GM12891 (cell line): ENCODE data around the gene TENT4B.

Experiments
- DNase-seq: peaks from one replicate; pipeline ENCODE4 v3.0.0; 2011; ENCODE audit warnings: low spot score; ENCODE audit not compliant: insufficient read length
- FAIRE-seq: peaks from 2 replicates; lab custom pipeline; 2011; peaks lifted over from hg19 to GRCh38; lab: Jason Lieb, UNC
- PAX5 ChIP-seq: IDR thresholded peaks from 2 replicates; pipeline ENCODE4 v1.6.1; 2011; ENCODE audit warnings: low read length, moderate library complexity, mild to moderate bottlenecking; ENCODE audit not compliant: insufficient read depth, severe bottlenecking
- POLR2A ChIP-seq: IDR thresholded peaks from 2 replicates; pipeline ENCODE4 v1.6.1; 2011; ENCODE audit warnings: low read depth, low read length, control low read depth
- POLR2AphosphoS5 ChIP-seq: IDR thresholded peaks from 2 replicates; pipeline ENCODE4 v1.6.1; 2011; ENCODE audit warnings: low read depth, low read length, control low read depth
- POU2F2 ChIP-seq: IDR thresholded peaks from 2 replicates; pipeline ENCODE4 v1.6.1; 2011; ENCODE audit warnings: low read depth, mild to moderate bottlenecking, control low read depth, low read length, moderate library complexity
- SPI1 ChIP-seq: IDR thresholded peaks from 2 replicates; pipeline ENCODE4 v1.6.1; 2011; ENCODE audit warnings: low read depth, low read length, control low read depth
- TAF1 ChIP-seq: IDR thresholded peaks from 2 replicates; pipeline ENCODE4 v1.6.1; 2011; ENCODE audit warnings: low read depth, low read length, control low read depth

Gene TENT4B

GRCh38 chr16:50136399-50136798, 16.7 kb upstream of the TENT4B start:
- DNase-seq (no peak), FAIRE-seq (no peak)
- no peak for TF ChIP-seq SPI1
- TF ChIP-seq PAX5: no peak
- no peak for TF ChIP-seq POLR2AphosphoS5
- TF ChIP-seq TAF1: no peak
- no peak for TF ChIP-seq POU2F2
- TF ChIP-seq POLR2A: no peak

DNA sequence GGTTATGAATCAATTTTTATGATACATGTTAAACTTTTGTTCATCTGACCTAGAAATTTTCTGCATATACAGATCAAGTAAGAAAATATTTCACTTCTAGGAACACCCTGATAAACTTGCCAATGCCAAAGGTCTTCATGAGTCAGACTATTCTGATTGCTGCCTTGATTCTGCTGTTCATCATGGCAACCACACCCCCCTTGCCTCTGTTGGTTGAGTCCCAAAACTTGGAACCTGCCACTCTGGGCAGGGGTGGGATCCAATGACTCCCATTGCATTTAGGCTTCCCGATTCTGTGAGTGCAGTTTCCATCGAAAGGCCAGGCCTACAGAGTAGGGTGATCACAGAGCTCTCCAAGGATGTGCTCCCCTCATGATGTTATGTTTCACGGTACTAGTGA, 15.8 kb upstream of the TENT4B start:
- TF ChIP-seq PAX5: no peak
- no peak for TF ChIP-seq SPI1
- TF ChIP-seq TAF1: no peak
- no peak for TF ChIP-seq POLR2A
- TF ChIP-seq POLR2AphosphoS5: no peak
- TF ChIP-seq POU2F2: no peak
- DNase-seq (no peak), FAIRE-seq (no peak)

DNA sequence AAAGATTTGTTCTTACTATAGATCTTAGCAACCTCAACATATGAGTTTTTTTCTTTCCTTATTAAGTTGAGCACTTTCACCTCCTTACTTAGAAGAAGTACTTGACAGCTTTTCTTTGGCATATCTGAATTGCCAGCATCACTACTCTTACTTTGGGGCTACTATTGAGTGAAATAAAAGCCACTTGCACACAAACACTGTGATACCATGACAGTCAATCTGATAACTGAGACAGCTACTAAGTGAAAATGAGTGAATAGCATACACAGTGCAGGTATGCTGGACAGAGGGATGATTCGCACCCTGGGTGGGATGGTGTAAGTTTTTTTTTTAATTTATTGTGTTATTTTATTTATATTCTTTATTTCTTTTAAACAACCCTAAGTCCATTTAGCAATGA, 13.5 kb upstream of the TENT4B start:
- no peak for FAIRE-seq
- DNase-seq: no peak
- TF ChIP-seq POLR2A (no peak), SPI1 (no peak), POLR2AphosphoS5 (no peak), POU2F2 (no peak), TAF1 (no peak), PAX5 (no peak)

DNA sequence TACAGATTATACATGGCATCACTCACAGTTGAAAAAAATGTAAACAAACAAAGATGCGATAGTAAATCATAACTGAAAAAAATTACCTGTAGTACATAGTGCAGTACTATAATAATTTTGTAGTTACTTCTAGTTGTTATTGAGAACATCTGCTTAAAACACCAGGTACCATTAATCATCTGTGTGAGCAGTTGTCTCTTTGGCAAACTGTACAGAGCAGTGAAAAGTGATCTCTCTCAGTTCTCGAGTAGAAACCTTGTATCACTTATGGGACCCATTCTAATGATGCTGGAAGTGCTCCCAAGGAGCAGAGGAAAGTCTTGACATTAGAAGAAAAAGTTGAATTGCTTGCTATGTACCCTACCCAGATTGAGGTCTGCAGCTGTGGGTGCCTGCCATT, 8.9 kb upstream of the TENT4B start:
- TF ChIP-seq POLR2A (no peak), SPI1 (no peak), TAF1 (no peak), POLR2AphosphoS5 (no peak), PAX5 (no peak), POU2F2 (no peak)
- FAIRE-seq: no peak

GRCh38 chr16:50146479-50147435, 6.3 kb upstream of the TENT4B start:
- FAIRE-seq (no peak), DNase-seq (no peak)
- TF ChIP-seq PAX5 (no peak), POU2F2 (no peak), POLR2AphosphoS5 (no peak), SPI1 (no peak), TAF1 (no peak), POLR2A (no peak)

More for the DNA sequence above, 8.9 kb upstream of the TENT4B start:
- DNase-seq: no peak

DNA sequence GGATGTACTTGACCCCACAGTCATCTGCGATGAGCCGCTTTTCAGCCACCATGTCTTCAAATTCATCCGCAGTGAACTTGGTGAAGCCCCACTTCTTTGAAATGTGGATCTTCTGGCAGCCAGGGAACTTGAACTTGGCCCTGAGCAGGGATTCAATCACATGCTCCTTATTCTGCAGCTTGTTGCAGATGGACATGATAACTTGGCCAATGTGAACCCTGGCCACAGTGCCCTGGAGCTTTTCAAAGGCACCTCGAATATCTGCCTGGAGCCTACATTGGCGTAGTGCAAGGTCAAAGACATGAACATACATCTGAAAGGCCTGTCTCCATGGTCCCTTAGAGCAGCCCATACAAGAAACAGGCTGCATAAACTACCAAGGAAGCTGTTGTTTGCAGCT, 1.8 kb upstream of the TENT4B start:
- FAIRE-seq (no peak), DNase-seq (no peak)
- TF ChIP-seq POLR2A (no peak), SPI1 (no peak), POU2F2 (no peak), POLR2AphosphoS5 (no peak), PAX5 (no peak)

GRCh38 chr16:50151756-50152155, 1.4 kb upstream of the TENT4B start:
- DNase-seq (no peak), FAIRE-seq (no peak)
- TF ChIP-seq PAX5: no peak
- TF ChIP-seq POLR2AphosphoS5: no peak
- no peak for TF ChIP-seq SPI1
- TF ChIP-seq POLR2A: no peak
- TF ChIP-seq POU2F2: no peak
- no peak for TF ChIP-seq TAF1

- FAIRE-seq (peak; percentile 87), DNase-seq (peak; percentile 68)
- TF ChIP-seq TAF1: no peak
- no peak; the same call in 1 of the 2 replicates for TF ChIP-seq POLR2AphosphoS5
- TF ChIP-seq POU2F2: peak; percentile 94
- peak; percentile 73 for TF ChIP-seq PAX5
These were observed 727 bp upstream of the TENT4B start for GRCh38 chr16:50152351-50152806.

- no peak for TF ChIP-seq PAX5
- TF ChIP-seq SPI1: 0 out of 2 replicates have a peak, but pooled peaks have one; percentile 10
- no peak for TF ChIP-seq POU2F2
- no peak for TF ChIP-seq TAF1
- DNase-seq: peak; percentile 27
- no peak for FAIRE-seq
These were observed 702 bp downstream of the TENT4B start for GRCh38 chr16:50153596-50154419.
